SK-N-MC (cell line): ENCODE results near the gene ARHGEF1.
A peak's percentile ranks its signal among the peaks of the same experiment; 100 is the strongest.

Experiments used
- DNase-seq: peaks from one replicate; pipeline ENCODE4 v3.0.0-alpha.2; 2011; ENCODE audit warnings: low read depth, low spot score
- H3K27ac ChIP-seq: fragments of 200-600 bp; sonication (generic); 2 replicates; pipeline ENCODE4 v1.5.1; 2016; ENCODE audit warnings: mixed run types
- H3K36me3 ChIP-seq: fragments of 200-600 bp; sonication (generic); 2 replicates; pipeline ENCODE4 v1.6.1; 2017; ENCODE audit warnings: antibody characterized with exemption, low read length, mixed read lengths; ENCODE audit not compliant: insufficient read depth
- H3K4me3 ChIP-seq: fragments of 200-600 bp; sonication (generic); 2 replicates; pipeline ENCODE4 v1.5.1; 2016
- H3K9ac ChIP-seq: fragments of 200-600 bp; sonication (generic); 2 replicates; pipeline ENCODE4 v1.8.0; 2017; ENCODE audit warnings: mixed run types, mixed read lengths; ENCODE audit not compliant: insufficient read length
- H3K9me3 ChIP-seq: fragments of 200-600 bp; sonication (generic); 2 replicates; pipeline ENCODE4 v1.6.1; 2017; ENCODE audit warnings: low read depth, mild to moderate bottlenecking, antibody characterized with exemption, low read length, moderate library complexity, mixed read lengths
- EZH2 ChIP-seq: fragments of 200-600 bp; sonication (generic); IDR thresholded peaks from one replicate; pipeline ENCODE4 v1.6.1; 2017; ENCODE audit warnings: antibody characterized with exemption
- FOXP2 ChIP-seq: optimal IDR thresholded peaks from 2 replicates; pipeline ENCODE3; 2011; ENCODE audit warnings: mild to moderate bottlenecking, moderate library complexity; ENCODE audit not compliant: insufficient read depth; ENCODE audit errors: extremely low read length, control extremely low read depth
- POLR2AphosphoS5 ChIP-seq: IDR thresholded peaks from 2 replicates; pipeline ENCODE4 v1.6.1; 2012; ENCODE audit warnings: mild to moderate bottlenecking, low read depth, low read length, borderline replicate concordance

Gene ARHGEF1

GRCh38 chr19:41848666-41849065 lies 34.3 kb upstream of the ARHGEF1 start:
- no peak for TF ChIP-seq FOXP2
- no peak for TF ChIP-seq EZH2
- no peak for TF ChIP-seq POLR2AphosphoS5
- Histone ChIP-seq H3K4me3 (no peak overlapping the region), H3K9ac (no peak overlapping the region), H3K9me3 (no peaks in the 10 kb centered on the region), H3K36me3 (no peaks in the 10 kb centered on the region), H3K27ac (no peak overlapping the region)
- no peak for DNase-seq

GRCh38 chr19:41849067-41849466 lies 33.9 kb upstream of the ARHGEF1 start:
- no peak for DNase-seq
- Histone ChIP-seq H3K9ac (no peak overlapping the region), H3K27ac (no peak overlapping the region), H3K36me3 (no peaks in the 10 kb centered on the region), H3K9me3 (no peaks in the 10 kb centered on the region), H3K4me3 (no peak overlapping the region)
- TF ChIP-seq EZH2, result no peak
- TF ChIP-seq POLR2AphosphoS5, result no peak
- TF ChIP-seq FOXP2, result no peak

- Histone ChIP-seq H3K4me3 (no peak overlapping the region), H3K9ac (no peak overlapping the region), H3K27ac (no peak overlapping the region), H3K36me3 (no peaks in the 10 kb centered on the region), H3K9me3 (no peaks in the 10 kb centered on the region)
- TF ChIP-seq FOXP2 (no peak), POLR2AphosphoS5 (no peak), EZH2 (no peak)
- no peak for DNase-seq
Measured at GRCh38 chr19:41850381-41850780, 32.6 kb upstream of the ARHGEF1 start.

DNA sequence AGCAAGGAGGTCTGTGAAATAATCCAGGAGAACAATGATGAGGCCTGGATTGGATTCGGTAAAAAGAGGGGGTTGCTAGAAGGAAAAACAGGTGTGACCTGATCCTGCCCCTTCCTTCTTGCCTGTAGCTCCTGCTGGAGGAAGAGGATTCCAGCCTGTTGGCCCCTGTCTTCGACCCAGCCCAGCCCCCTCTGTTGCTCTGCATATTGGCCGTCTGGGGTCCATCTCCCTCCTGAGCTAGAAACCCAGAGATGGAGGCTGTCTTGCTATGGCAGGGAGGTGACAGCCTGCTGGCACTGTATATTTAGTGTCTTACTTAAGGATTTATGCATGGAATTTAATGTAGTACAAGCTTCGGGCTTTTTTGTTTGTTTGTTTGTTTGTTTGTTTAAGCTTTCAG lies 31.5 kb upstream of the ARHGEF1 start:
- no peak for DNase-seq
- Histone ChIP-seq H3K36me3 (no peaks in the 10 kb centered on the region), H3K9ac (no peak overlapping the region), H3K4me3 (no peak overlapping the region), H3K9me3 (no peaks in the 10 kb centered on the region), H3K27ac (no peak overlapping the region)
- TF ChIP-seq POLR2AphosphoS5, result no peak
- TF ChIP-seq EZH2, result no peak
- no peak for TF ChIP-seq FOXP2

DNA sequence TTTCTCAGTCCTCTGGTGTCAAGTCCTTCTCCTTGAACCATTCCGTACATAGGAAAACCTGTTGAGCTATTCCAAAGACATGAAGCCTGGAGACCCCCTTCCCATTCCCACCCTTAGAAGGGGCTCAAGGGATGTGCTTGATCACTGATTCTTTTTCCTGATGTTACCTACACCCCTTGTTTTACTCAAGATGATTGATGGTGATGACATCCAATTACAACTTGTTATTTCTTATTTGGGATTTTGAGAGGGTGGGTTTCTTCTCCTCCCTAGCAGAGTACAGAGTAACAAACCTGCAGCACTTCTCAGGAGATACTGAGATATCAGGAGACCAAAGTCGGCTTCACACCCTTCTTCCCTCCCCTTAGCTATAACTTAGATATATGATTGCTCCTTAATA lies 29.6 kb upstream of the ARHGEF1 start:
- no peak for DNase-seq
- TF ChIP-seq POLR2AphosphoS5 (no peak), FOXP2 (no peak), EZH2 (no peak)

DNA sequence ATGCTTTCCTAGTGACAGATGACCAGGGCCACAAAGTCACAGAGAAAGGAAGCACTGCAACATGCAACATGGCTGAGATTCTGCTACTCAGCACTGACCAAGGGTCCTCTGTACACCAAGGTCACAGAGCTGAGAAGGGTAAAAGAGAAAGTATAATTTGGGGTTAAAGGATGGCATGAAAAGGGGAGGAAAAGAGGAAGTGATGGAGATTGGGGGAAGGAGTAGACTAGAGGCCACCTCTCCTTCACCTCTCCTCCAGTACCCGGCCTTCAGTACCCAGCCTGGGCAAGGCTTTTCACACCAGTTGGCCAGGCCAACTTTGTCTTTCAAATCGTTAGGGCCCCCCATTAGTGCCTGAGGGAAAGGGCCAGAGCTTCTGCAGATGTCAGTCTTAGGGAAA lies 29.2 kb upstream of the ARHGEF1 start:
- Histone ChIP-seq H3K9me3 (no peaks in the 10 kb centered on the region), H3K9ac (no peak overlapping the region), H3K4me3 (no peak overlapping the region), H3K27ac (no peak overlapping the region), H3K36me3 (no peaks in the 10 kb centered on the region)
- no peak for DNase-seq
- TF ChIP-seq POLR2AphosphoS5 (no peak), EZH2 (no peak), FOXP2 (no peak)

More for the DNA sequence above, 29.6 kb upstream of the ARHGEF1 start:
- no peaks in the 10 kb centered on the region for H3K36me3 ChIP-seq
- no peak overlapping the region for H3K4me3 ChIP-seq
- H3K27ac ChIP-seq, result no peak overlapping the region
- H3K9ac ChIP-seq, result no peak overlapping the region
- no peaks in the 10 kb centered on the region for H3K9me3 ChIP-seq

DNA sequence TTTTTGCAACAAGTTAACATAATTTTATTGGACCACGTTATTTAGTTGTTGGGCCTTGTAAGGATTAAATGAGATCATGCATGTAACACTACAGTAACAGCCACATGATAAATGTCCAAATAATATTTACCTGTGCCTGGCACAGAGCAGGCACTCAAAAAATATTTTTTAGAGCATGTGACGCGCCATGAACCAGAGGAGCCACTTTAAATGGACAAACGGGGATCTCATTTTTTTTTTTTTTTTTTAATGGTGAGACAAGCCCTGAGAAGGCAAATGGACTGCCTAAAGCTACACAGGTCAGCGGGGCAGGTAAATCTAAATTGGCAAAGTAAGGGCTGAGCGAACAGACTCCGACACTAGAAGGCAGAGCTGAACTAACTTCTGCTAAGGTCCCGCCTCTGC lies 23.8 kb upstream of the ARHGEF1 start:
- no peak for DNase-seq
- Histone ChIP-seq H3K9me3 (no peaks in the 10 kb centered on the region), H3K36me3 (peaks cover 38% of the 10 kb centered on the region), H3K27ac (peak overlapping the region; percentile 1), H3K9ac (peak overlapping the region; percentile 70), H3K4me3 (peak overlapping the region; percentile 100)
- no peak for TF ChIP-seq EZH2
- no peak for TF ChIP-seq FOXP2
- TF ChIP-seq POLR2AphosphoS5, result peak; percentile 60

DNA sequence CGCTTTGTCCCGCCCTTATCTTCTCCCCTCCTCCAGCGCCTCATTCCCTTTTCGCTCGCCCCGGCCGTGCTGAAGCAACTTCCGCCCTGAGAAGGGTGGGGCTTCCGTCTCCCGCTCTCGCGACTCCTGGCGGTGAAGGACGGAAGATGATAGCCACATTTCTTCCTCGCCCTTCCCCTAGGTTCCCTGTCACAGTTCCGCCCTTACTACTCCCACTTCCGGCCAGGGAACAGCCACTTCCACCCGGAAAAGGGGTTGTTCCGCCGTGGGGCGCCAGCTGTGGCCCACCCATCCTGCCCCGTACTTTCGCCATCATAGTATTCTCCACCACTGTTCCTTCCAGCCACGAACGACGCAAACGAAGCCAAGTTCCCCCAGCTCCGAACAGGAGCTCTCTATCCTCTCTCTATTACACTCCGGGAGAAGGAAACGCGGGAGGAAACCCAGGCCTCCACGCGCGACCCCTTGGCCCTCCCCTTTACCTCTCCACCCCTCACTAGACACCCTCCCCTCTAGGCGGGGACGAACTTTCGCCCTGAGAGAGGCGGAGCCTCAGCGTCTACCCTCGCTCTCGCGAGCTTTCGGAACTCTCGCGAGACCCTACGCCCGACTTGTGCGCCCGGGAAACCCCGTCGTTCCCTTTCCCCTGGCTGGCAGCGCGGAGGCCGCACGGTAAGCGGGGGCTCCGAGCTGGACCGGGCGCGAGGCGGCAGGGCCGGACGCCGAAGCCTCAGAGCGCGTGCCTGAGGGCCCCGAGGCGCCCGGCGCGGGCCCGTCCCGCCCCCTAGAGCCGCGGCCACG lies 23.2 kb upstream of the ARHGEF1 start, which contains the start of gene RPS19:
TSS of gene RPS19 (plus strand) at position 638 of the 801 bp plus-strand sequence. CDS start 520 bp downstream, outside the sequence.
- Histone ChIP-seq H3K9ac (peak within 1 kb of the TSS; percentile 99), H3K36me3 (peaks cover 44% of the 10 kb centered on the region), H3K9me3 (no peaks in the 10 kb centered on the region), H3K27ac (peak within 1 kb of the TSS; percentile 97), H3K4me3 (peak within 1 kb of the TSS; percentile 100)
- peak; percentile 97 for TF ChIP-seq POLR2AphosphoS5
- no peak for TF ChIP-seq FOXP2
- TF ChIP-seq EZH2, result no peak
- peak; percentile 96 for DNase-seq
